GM21367 (cell line): ENCODE measurements around the gene TRUB2.

Experiments used
- ATAC-seq: cut with Tn5 transposase; IDR thresholded peaks from one replicate; pipeline ENCODE4 v1.9.1; 2021; ENCODE audit not compliant: unreplicated experiment

Gene TRUB2

GRCh38 chr9:128271112-128271511 is 51.1 kb downstream of the TRUB2 start:
- no peak for ATAC-seq

GRCh38 chr9:128266868-128267590 is 55.2 kb downstream of the TRUB2 start:
- no peak for ATAC-seq

DNA sequence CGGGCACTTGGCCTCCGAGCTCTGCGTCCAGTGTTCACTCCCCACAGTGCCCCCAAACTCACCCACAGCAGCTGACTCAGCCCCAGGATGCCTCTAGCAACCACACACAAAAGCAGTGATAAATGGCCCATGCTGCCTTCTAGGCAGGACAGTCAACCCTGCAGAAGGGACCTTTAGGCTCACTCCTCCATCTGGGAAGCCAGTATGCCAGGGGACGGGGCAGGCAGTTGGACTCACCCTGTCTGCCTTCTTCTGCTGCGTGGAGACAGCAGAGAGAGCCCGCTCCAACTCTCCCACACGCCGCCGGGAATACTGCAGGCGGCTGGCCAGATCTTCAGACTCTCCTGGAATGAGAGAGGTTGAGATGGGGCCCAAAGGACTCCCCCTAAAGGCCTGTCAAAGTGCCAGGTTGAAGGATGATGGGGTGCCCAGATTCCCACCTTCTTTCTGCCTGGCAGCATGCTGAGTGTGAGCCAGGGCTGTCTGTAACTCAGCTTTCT is 56.8 kb downstream of the TRUB2 start:
- ATAC-seq = no peak

GRCh38 chr9:128262687-128263086 is 59.6 kb downstream of the TRUB2 start:
- no peak for ATAC-seq

DNA sequence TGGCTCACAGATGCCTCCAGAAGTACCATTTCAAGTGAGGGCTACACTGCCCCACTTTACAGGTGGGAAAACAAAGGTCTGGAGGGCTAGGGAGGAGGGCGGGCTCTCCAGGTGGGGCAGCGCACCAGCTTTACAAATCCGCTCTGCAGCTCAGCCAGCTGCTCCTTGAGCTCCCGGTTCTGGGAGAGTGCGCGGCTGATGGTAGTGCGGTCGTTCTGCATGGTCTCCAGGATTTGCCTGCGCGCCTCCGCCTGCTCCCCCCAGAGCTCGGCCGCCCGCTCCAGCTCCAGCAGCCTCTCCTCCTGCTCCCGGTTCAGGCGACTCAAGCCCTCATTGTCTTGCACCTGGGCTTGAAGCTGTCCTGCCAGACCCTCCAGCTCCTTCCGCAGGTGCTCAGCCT is 61.9 kb downstream of the TRUB2 start:
- no peak for ATAC-seq

DNA sequence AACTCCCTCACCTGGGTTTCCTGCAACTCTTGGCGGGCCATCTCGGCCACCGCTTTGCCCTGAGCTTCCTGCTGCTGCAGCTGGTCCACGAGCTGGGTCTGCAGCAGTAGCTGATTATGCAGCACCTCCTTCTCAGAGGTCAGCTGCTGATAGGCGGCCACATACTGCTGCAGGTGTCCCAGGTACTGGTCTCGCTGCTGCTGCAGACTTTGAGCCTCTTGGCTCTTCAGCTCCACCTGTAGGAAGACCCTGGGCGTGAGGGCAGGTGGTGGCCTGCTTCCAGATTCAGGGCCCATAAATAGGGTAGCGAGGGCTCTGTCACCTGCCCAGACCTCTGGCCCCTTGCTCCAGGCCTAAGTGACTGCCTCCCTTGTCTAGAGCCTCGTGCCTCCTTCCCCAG is 63.1 kb downstream of the TRUB2 start:
- no peak for ATAC-seq

GRCh38 chr9:128258326-128258725 is 63.9 kb downstream of the TRUB2 start:
- no peak for ATAC-seq

- no peak for ATAC-seq
Measured at GRCh38 chr9:128257907-128258306, 64.3 kb downstream of the TRUB2 start.

GRCh38 chr9:128257086-128257825 is 65.0 kb downstream of the TRUB2 start:
- no peak for ATAC-seq
